K562 (cell line): ENCODE measurements around the gene SELENOT. TPM values are rescaled to one million over a fixed set of nuclear protein-coding genes. Genes with fewer than 3 reads are reported as not detected.
A peak's percentile ranks its signal among the peaks of the same experiment; 100 is the strongest.

ENCODE experiments used
- C11orf30 ChIP-seq: fragments of 450-650 bp; IDR thresholded peaks from 2 replicates; pipeline ENCODE4 v1.6.1; 2016; ENCODE audit warnings: low read depth, mild to moderate bottlenecking
- CTBP1 ChIP-seq: fragments of 450-650 bp; IDR thresholded peaks from 2 replicates; pipeline ENCODE4 v1.6.1; 2016; ENCODE audit warnings: borderline replicate concordance
- DACH1 ChIP-seq: fragments of 450-650 bp; IDR thresholded peaks from 2 replicates; pipeline ENCODE4 v1.6.1; 2018; ENCODE audit not compliant: partially characterized antibody
- DIDO1 ChIP-seq: fragments of 450-650 bp; IDR thresholded peaks from 2 replicates; pipeline ENCODE4 v1.6.1; 2016; ENCODE audit warnings: low read depth, missing biosample characterization, missing genetic modification characterization
- HDAC3 ChIP-seq: fragments of 450-650 bp; IDR thresholded peaks from 2 replicates; pipeline ENCODE4 v1.6.1; 2018; ENCODE audit warnings: borderline replicate concordance, mild to moderate bottlenecking, moderate library complexity; ENCODE audit not compliant: partially characterized antibody
- JUNB ChIP-seq: fragments of 450-650 bp; formaldehyde crosslinking; conservative IDR thresholded peaks from 2 replicates; pipeline ENCODE4 v1.4.0; 2020; ENCODE audit warnings: mild to moderate bottlenecking
- MAFF ChIP-seq: IDR thresholded peaks from 2 replicates; pipeline ENCODE4 v1.6.1; 2012; ENCODE audit warnings: low read length, improper control_type of control experiment
- MEF2D ChIP-seq: conservative IDR thresholded peaks from 2 replicates; pipeline ENCODE4 v1.6.1; 2016; ENCODE audit warnings: low read depth, missing genetic modification characterization, missing compliant biosample characterization
- MTA1 ChIP-seq: fragments of 450-650 bp; IDR thresholded peaks from 2 replicates; pipeline ENCODE4 v1.6.1; 2017; ENCODE audit warnings: borderline replicate concordance
- NFE2L1 ChIP-seq: fragments of 450-650 bp; IDR thresholded peaks from 2 replicates; pipeline ENCODE4 v1.6.1; 2016; ENCODE audit warnings: missing genetic modification characterization, low read depth, mild to moderate bottlenecking, missing compliant biosample characterization, moderate library complexity, borderline replicate concordance
- NKRF ChIP-seq: fragments of 450-650 bp; IDR thresholded peaks from 2 replicates; pipeline ENCODE4 v1.6.1; 2016; ENCODE audit warnings: borderline replicate concordance
- PKNOX1 ChIP-seq: fragments of 450-650 bp; IDR thresholded peaks from 2 replicates; pipeline ENCODE4 v1.6.1; 2016
- PML ChIP-seq: IDR thresholded peaks from 2 replicates; pipeline ENCODE4 v1.6.1; 2012; ENCODE audit warnings: low read length, inconsistent platforms
- POLR3A ChIP-seq: IDR thresholded peaks from 2 replicates; pipeline ENCODE4 v1.6.1; 2011; ENCODE audit warnings: borderline replicate concordance, mild to moderate bottlenecking, moderate library complexity; ENCODE audit not compliant: insufficient read length, insufficient read depth; ENCODE audit errors: extremely low read depth
- RBM25 ChIP-seq: fragments of 200-400 bp; formaldehyde crosslinking; IDR thresholded peaks from 2 replicates; pipeline ENCODE4 v1.6.1; 2018; ENCODE audit warnings: low read length, low read depth, moderate library complexity; ENCODE audit not compliant: severe bottlenecking
- RCOR1 ChIP-seq, 2 experiments: IDR thresholded peaks; 2 replicates each; pipeline ENCODE4 v1.6.1; 2012; ENCODE audit warnings: low read depth in 2 of 2, low read length in 2 of 2, borderline replicate concordance in 1 of 2, improper control_type of control experiment in 1 of 2
- SOX6 ChIP-seq: fragments of 450-650 bp; IDR thresholded peaks from 2 replicates; pipeline ENCODE4 v1.6.1; 2014; ENCODE audit warnings: mild to moderate bottlenecking
- TAL1 ChIP-seq: fragments of 450-650 bp; IDR thresholded peaks from 2 replicates; pipeline ENCODE4 v1.6.1; 2016; ENCODE audit warnings: mild to moderate bottlenecking
- polyA plus RNA-seq, 8 experiments: library from polyadenylated mRNA; depleted of rRNA in 4 of 8; stranded (reverse) in 5 of 8; unstranded in 3 of 8; fragments of >200 nt; fragmentation: Nextera tagmentation in 2 of 8; fragmentation: Illumina TruSeq in 1 of 8; extraction: Ambion mirVana in 2 of 8; extraction: Trizol in 1 of 8; gene quantifications; 2 replicates each; pipeline versions ENCODE4 v1.2.1 to v1.2.3, GENCODE V29; 2011 to 2014; ENCODE audit warnings: inconsistent platforms in 1 of 8, missing spikeins in 1 of 8
- total RNA-seq, 7 experiments: library from RNA; depleted of rRNA in 6 of 7; stranded (reverse); fragments of >200 nt in 6 of 7; fragmentation: Illumina TruSeq in 2 of 7; extraction: Trizol in 2 of 7; gene quantifications; 2 replicates each; pipeline versions ENCODE4 v1.2.1 to v1.2.3, GENCODE V29; 2011 to 2021; ENCODE audit warnings: low replicate concordance in 1 of 7
- TF ChIP-seq, protein P1 (sequence below), 2 experiments: fragments of 450-650 bp; conservative IDR thresholded peaks; 2 replicates each; pipeline ENCODE4 v1.6.1; 2017; ENCODE audit warnings: mild to moderate bottlenecking in 2 of 2, moderate library complexity in 2 of 2
- TF ChIP-seq, protein P2 (sequence below): sonication (generic); formaldehyde crosslinking; IDR thresholded peaks from 2 replicates; pipeline ENCODE4 v1.9.0; 2022; ENCODE audit warnings: mild to moderate bottlenecking, missing genetic modification reagents
- TF ChIP-seq, protein P3 (sequence below): sonication (generic); formaldehyde crosslinking; IDR thresholded peaks from 2 replicates; pipeline ENCODE4 v1.8.0; 2023; ENCODE audit warnings: mild to moderate bottlenecking, missing genetic modification reagents

The SELENOT gene
- total and polyA plus RNA-seq, 9 of the 15 experiments (the other 6 are each of a cell fraction or from before 2014, with no cell fraction given): 33.0 to 411 (median 91.9) TPM

DNA sequence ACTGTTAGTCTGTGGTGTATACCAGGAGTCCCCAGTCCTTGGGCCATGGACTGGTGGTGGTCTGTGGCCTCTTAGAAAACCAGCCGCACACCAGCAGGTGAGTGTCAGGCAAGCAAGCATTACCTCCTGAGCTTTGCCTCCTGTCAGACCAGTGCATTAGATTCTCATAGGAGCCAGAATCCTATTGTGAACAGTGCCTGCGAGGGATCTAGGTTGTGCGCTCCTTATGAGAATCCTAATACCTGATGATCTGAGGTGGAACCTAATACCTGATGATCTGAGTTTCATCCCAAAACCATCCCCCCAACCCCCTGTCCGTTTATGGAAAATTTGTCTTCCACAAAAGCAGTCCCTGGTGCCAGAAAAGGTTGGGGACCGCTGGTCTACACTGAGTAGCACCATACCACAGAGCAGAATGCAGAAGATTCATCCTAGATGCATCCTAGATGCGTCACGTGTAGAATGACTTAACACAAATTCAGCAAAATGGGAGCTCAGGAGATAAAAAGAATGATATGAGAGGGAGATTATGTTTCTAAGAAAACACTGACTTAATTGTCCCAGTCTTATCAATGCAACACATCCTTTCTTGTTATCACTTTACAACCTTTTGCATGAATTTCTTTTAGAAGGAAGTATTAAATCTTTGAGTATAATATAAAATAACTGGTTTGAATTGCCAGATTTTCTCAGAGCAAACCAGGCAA, 28.5 kb downstream of the SELENOT start (continued):
- no peak for TF ChIP-seq NKRF
- peak; percentile 66; the same call in 1 of the 2 replicates for TF ChIP-seq MAFF
- TF ChIP-seq, protein P1, sequence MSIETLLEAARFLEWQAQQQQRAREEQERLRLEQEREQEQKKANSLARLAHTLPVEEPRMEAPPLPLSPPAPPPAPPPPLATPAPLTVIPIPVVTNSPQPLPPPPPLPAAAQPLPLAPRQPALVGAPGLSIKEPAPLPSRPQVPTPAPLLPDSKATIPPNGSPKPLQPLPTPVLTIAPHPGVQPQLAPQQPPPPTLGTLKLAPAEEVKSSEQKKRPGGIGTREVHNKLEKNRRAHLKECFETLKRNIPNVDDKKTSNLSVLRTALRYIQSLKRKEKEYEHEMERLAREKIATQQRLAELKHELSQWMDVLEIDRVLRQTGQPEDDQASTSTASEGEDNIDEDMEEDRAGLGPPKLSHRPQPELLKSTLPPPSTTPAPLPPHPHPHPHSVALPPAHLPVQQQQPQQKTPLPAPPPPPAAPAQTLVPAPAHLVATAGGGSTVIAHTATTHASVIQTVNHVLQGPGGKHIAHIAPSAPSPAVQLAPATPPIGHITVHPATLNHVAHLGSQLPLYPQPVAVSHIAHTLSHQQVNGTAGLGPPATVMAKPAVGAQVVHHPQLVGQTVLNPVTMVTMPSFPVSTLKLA (conservative IDR thresholded peaks at IDR 0.05): 0 out of 4 replicates have a peak, but pooled peaks of 1 of the 2 experiments have one; percentile 19
- TF ChIP-seq C11orf30: peak; percentile 83
- TF ChIP-seq RCOR1 (IDR thresholded peaks at IDR 0.05; ENCODE audit: borderline replicate concordance in 1 of 2, low read depth in 2 of 2, low read length in 2 of 2): peak in 1 of 2 experiments; percentile 85; a peak in 1 of 4 replicates
- TF ChIP-seq, protein P2, sequence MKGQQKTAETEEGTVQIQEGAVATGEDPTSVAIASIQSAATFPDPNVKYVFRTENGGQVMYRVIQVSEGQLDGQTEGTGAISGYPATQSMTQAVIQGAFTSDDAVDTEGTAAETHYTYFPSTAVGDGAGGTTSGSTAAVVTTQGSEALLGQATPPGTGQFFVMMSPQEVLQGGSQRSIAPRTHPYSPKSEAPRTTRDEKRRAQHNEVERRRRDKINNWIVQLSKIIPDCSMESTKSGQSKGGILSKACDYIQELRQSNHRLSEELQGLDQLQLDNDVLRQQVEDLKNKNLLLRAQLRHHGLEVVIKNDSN (CRISPR knock-in tag): peak; percentile 43; the same call in 1 of the 2 replicates
- peak; percentile 39 for TF ChIP-seq HDAC3
- no peak for TF ChIP-seq MEF2D (tag)
- TF ChIP-seq RBM25: no peak
- TF ChIP-seq TAL1: peak; percentile 61
- TF ChIP-seq, protein P3, sequence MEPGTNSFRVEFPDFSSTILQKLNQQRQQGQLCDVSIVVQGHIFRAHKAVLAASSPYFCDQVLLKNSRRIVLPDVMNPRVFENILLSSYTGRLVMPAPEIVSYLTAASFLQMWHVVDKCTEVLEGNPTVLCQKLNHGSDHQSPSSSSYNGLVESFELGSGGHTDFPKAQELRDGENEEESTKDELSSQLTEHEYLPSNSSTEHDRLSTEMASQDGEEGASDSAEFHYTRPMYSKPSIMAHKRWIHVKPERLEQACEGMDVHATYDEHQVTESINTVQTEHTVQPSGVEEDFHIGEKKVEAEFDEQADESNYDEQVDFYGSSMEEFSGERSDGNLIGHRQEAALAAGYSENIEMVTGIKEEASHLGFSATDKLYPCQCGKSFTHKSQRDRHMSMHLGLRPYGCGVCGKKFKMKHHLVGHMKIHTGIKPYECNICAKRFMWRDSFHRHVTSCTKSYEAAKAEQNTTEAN (CRISPR knock-in tag): no peak
- peak; percentile 95 for TF ChIP-seq SOX6
- TF ChIP-seq POLR3A: no peak
- peak; percentile 89; the same call in 1 of the 2 replicates for TF ChIP-seq CTBP1
- TF ChIP-seq DACH1: peak; percentile 6
- peak; percentile 56; the same call in 1 of the 2 replicates for TF ChIP-seq PML
- no peak for TF ChIP-seq JUNB
- TF ChIP-seq MTA1: peak; percentile 54; the same call in 1 of the 2 replicates
- TF ChIP-seq PKNOX1: no peak
- TF ChIP-seq DIDO1 (tag): no peak
- 0 out of 2 replicates have a peak, but pooled peaks have one; percentile 11 for TF ChIP-seq NFE2L1 (tag)
